ENCODE measurements around the gene FGF4. TPM values are rescaled to one million over a fixed set of nuclear protein-coding genes. Genes with fewer than 3 reads are reported as not detected.

FGF4 gene
- total RNA-seq, 2 experiments from 2014 or later, result not detected

DNA sequence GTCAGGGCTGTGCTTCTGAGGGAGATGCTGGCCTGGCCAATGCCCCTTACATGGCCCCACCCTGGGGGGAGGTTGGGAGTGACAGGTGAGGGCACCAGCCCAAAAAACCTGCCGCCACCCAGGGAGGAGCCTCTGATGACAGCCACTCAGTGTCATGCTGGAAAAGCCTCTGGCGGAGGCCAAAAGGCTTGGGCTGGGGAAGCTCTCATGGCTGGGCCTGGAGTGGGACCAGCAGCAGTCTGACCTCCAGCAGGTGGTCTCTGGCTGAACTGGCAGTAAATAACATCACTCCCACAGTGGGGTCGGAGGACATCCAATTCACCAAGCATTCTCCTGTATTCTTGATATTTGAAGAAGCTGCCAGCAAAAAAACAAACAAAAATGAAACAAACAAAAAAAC, 24.0 kb upstream of the FGF4 start:
- H2AFZ ChIP-seq (ENCODE audit: low read length), result no peak overlapping the region

DNA sequence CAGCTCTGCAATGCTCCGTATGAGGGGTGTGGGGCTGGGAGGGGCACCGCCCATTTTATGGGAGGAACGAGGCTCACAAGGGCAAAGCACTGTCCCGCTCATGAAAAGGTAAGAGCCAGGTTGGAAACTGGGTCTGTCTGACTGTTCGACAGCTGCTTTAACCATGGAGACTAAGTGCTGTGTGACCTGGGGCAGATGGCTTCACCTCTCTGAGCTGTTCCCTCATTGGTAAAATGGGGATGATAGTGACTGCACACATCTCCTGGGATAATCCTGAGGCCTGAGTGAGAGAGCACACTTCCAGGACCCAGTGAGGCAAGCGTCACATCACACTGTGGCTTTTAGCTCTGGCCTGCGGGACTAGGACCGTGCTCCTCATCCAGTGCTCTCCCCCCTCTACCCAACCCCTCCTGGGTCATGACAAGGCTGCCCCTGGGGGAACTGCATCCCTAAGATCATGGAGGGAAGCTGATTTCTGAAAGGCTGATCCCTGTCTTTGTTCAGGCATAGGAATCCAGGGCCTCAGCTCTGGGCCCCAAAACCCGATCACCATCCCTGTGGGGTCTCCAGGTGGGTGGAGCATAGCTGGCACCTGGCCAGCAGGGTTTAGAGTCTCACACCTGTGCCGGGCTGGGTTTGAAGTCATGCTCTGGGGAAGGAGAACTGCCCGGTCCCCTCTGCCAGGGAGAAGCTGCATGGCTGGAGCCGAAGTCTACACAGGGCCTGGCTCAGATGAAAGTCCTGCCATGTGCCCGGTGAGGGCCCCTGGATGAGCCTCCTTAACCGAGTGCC, 22.8 kb upstream of the FGF4 start:
- CTCF ChIA-PET (ENCODE audit: unreplicated experiment), result interaction anchor here (0.5 kb wide), 1 partner anchor 159 kb away, joined by 3 read pairs; no protein-coding TSS in a partner anchor
- Histone ChIP-seq H4K20me1 (ENCODE audit: insufficient read depth, low read length) (no peaks in the 10 kb centered on the region), H3K27ac (ENCODE audit: low read depth, low read length, poor library complexity, severe bottlenecking) (no peak overlapping the region), H3K36me3 (ENCODE audit: insufficient read depth, low read length) (no peaks in the 10 kb centered on the region), H3K9me2 (ENCODE audit: insufficient read depth, low read length) (no peaks in the 10 kb centered on the region), H3K9me3 (ENCODE audit: low read length) (no peaks in the 10 kb centered on the region), H2AFZ (ENCODE audit: low read length) (no peak overlapping the region), H3K79me2 (ENCODE audit: insufficient read depth, low read depth, low read length) (no peaks in the 10 kb centered on the region), H3K4me2 (ENCODE audit: low read length) (no peak overlapping the region), H3K4me3 (ENCODE audit: low read depth, low read length, poor library complexity, severe bottlenecking) (no peak overlapping the region), H3K4me1 (ENCODE audit: insufficient read depth, low read length, poor library complexity, severe bottlenecking) (no peaks in the 10 kb centered on the region)
- POLR2A ChIA-PET, result no interaction called here
- intact Hi-C loops (cut with micrococcal nuclease; ENCODE audit: unreplicated experiment), result no loop called here
- TF ChIP-seq, protein P1, sequence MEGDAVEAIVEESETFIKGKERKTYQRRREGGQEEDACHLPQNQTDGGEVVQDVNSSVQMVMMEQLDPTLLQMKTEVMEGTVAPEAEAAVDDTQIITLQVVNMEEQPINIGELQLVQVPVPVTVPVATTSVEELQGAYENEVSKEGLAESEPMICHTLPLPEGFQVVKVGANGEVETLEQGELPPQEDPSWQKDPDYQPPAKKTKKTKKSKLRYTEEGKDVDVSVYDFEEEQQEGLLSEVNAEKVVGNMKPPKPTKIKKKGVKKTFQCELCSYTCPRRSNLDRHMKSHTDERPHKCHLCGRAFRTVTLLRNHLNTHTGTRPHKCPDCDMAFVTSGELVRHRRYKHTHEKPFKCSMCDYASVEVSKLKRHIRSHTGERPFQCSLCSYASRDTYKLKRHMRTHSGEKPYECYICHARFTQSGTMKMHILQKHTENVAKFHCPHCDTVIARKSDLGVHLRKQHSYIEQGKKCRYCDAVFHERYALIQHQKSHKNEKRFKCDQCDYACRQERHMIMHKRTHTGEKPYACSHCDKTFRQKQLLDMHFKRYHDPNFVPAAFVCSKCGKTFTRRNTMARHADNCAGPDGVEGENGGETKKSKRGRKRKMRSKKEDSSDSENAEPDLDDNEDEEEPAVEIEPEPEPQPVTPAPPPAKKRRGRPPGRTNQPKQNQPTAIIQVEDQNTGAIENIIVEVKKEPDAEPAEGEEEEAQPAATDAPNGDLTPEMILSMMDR (conservative IDR thresholded peaks at IDR 0.05; ENCODE audit: low read length), result no peak
- no peak for TF ChIP-seq EZH2phosphoT487 (IDR thresholded peaks at IDR 0.05; ENCODE audit: borderline replicate concordance, low read depth, low read length)
- no TSS peak for BruUV-seq (replicated peaks)
- DNase-seq (ENCODE audit: low spot score), result no peak

More for the DNA sequence above, 24.0 kb upstream of the FGF4 start:
- Histone ChIP-seq H3K9me3 (ENCODE audit: low read length) (no peaks in the 10 kb centered on the region), H3K4me2 (ENCODE audit: low read length) (no peak overlapping the region), H4K20me1 (ENCODE audit: insufficient read depth, low read length) (no peaks in the 10 kb centered on the region), H3K79me2 (ENCODE audit: insufficient read depth, low read depth, low read length) (no peaks in the 10 kb centered on the region), H3K9me2 (ENCODE audit: insufficient read depth, low read length) (no peaks in the 10 kb centered on the region), H3K4me3 (ENCODE audit: low read depth, low read length, poor library complexity, severe bottlenecking) (no peak overlapping the region), H3K36me3 (ENCODE audit: insufficient read depth, low read length) (no peaks in the 10 kb centered on the region), H3K4me1 (ENCODE audit: insufficient read depth, low read length, poor library complexity, severe bottlenecking) (no peaks in the 10 kb centered on the region), H3K27ac (ENCODE audit: low read depth, low read length, poor library complexity, severe bottlenecking) (no peak overlapping the region)
- BruUV-seq (replicated peaks), result no TSS peak
- intact Hi-C loops (cut with micrococcal nuclease; ENCODE audit: unreplicated experiment), result no loop called here
- CTCF ChIA-PET (ENCODE audit: unreplicated experiment), result no interaction called here
- POLR2A ChIA-PET, result no interaction called here
- DNase-seq (ENCODE audit: low spot score), result no peak
- no peak for TF ChIP-seq EZH2phosphoT487 (IDR thresholded peaks at IDR 0.05; ENCODE audit: borderline replicate concordance, low read depth, low read length)

DNA sequence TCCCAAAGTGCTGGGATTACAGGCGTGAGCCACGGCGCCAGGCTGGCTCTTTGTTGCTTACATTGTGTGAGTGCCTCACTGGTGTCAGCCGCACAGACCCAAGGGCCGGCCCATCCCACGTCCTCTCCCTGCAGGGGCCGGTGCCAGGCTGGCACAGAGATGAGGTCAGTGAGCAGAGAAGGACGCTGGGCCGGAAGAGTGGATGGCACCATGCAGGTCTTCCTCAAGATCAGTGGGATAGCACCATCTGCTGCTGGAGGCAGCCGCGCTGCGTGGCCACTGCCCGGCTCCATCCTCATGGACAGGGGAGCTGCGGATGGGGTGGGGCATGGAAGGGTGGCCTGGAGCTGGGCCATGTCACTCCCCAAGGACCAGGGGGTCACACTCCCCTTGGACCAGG, 22.0 kb upstream of the FGF4 start:
- Histone ChIP-seq H3K36me3 (ENCODE audit: insufficient read depth, low read length) (no peaks in the 10 kb centered on the region), H4K20me1 (ENCODE audit: insufficient read depth, low read length) (no peaks in the 10 kb centered on the region), H3K79me2 (ENCODE audit: insufficient read depth, low read depth, low read length) (no peaks in the 10 kb centered on the region), H3K4me2 (ENCODE audit: low read length) (no peak overlapping the region), H3K9me3 (ENCODE audit: low read length) (no peaks in the 10 kb centered on the region), H3K27ac (ENCODE audit: low read depth, low read length, poor library complexity, severe bottlenecking) (no peak overlapping the region), H2AFZ (ENCODE audit: low read length) (no peak overlapping the region), H3K4me3 (ENCODE audit: low read depth, low read length, poor library complexity, severe bottlenecking) (no peak overlapping the region), H3K4me1 (ENCODE audit: insufficient read depth, low read length, poor library complexity, severe bottlenecking) (no peaks in the 10 kb centered on the region), H3K9me2 (ENCODE audit: insufficient read depth, low read length) (no peaks in the 10 kb centered on the region)
- intact Hi-C loops (cut with micrococcal nuclease; ENCODE audit: unreplicated experiment), result no loop called here
- CTCF ChIA-PET (ENCODE audit: unreplicated experiment), result no interaction called here
- DNase-seq (ENCODE audit: low spot score), result no peak
- no peak for TF ChIP-seq EZH2phosphoT487 (IDR thresholded peaks at IDR 0.05; ENCODE audit: borderline replicate concordance, low read depth, low read length)
- TF ChIP-seq, protein P1 (conservative IDR thresholded peaks at IDR 0.05; ENCODE audit: low read length), result no peak
- POLR2A ChIA-PET, result no interaction called here
- BruUV-seq (replicated peaks), result no TSS peak
